Gastroesophageal sphincter (tissue), 4 donors: ENCODE measurements around the gene CECR2. TPM values are rescaled to one million over a fixed set of nuclear protein-coding genes. Genes with fewer than 3 reads are reported as not detected.

Experiments used
- ATAC-seq: fragments of 150-250 bp; one replicate; pipeline ENCODE4 v1.9.1; 2016; ENCODE audit warnings: mild to moderate bottlenecking, moderate library complexity
- H3K27ac ChIP-seq, 4 donors: fragments of 200-600 bp; sonication (generic) in 3 of 4; 1 replicate in 3 of 4; 2 replicates in 1 of 4; pipeline ENCODE4 v1.5.1; 2016 to 2019
- H3K27me3 ChIP-seq: fragments of 200-600 bp; sonication (generic); one replicate; pipeline ENCODE4 v1.5.1; 2019
- H3K36me3 ChIP-seq, 2 donors: fragments of 200-600 bp; sonication (generic); one replicate each; pipeline ENCODE4 v1.5.1; 2019; ENCODE audit warnings: control low read depth in 1 of 2
- H3K4me1 ChIP-seq, 3 donors: fragments of 200-600 bp; sonication (generic); 1 replicate in 2 of 3; 2 replicates in 1 of 3; pipeline ENCODE4 v1.5.1; 2016 to 2019; ENCODE audit warnings: control low read depth in 2 of 3
- H3K4me3 ChIP-seq, 2 donors: fragments of 200-600 bp; sonication (generic); one replicate each; pipeline ENCODE4 v1.5.1; 2019; ENCODE audit warnings: mild to moderate bottlenecking in 1 of 2, moderate library complexity in 1 of 2
- H3K9me3 ChIP-seq, 3 donors: fragments of 200-600 bp; sonication (generic); one replicate each; pipeline ENCODE4 v1.5.1; 2017 to 2019; ENCODE audit warnings: control low read depth in 2 of 3
- EP300 ChIP-seq: sonication (generic); formaldehyde crosslinking; IDR thresholded peaks from one replicate; pipeline ENCODE4 v1.6.1; 2017; ENCODE audit warnings: antibody characterized with exemption, mild to moderate bottlenecking
- POLR2A ChIP-seq, 2 donors: fragments of 450-650 bp; IDR thresholded peaks; one replicate each; pipeline ENCODE4 v1.6.1; 2017; ENCODE audit warnings: antibody characterized with exemption in 2 of 2, mild to moderate bottlenecking in 2 of 2, moderate library complexity in 1 of 2
- POLR2AphosphoS5 ChIP-seq: sonication (generic); formaldehyde crosslinking; IDR thresholded peaks from one replicate; pipeline ENCODE4 v1.6.1; 2017; ENCODE audit warnings: antibody characterized with exemption
- WGBS, 2 donors: methylation state at CpG; one replicate each; pipeline ENCODE4 v1.1.5; 2018; ENCODE audit warnings: low coverage in 1 of 2; 5-methylcytosine and 5-hydroxymethylcytosine counted together
- total RNA-seq, 4 donors: library from RNA; depleted of rRNA; stranded (reverse); fragments of >200 nt; gene quantifications; one replicate each; pipeline ENCODE4 v1.1.0, GENCODE V29; 2016
- TF ChIP-seq, protein P1 (sequence below), 4 experiments: fragments of 200-600 bp in 2 of 4; fragments of 450-650 bp in 2 of 4; sonication (generic) in 1 of 4; IDR thresholded peaks; one replicate each; pipeline ENCODE4 v1.5.1; 2017 to 2019; ENCODE audit warnings: antibody characterized with exemption in 4 of 4, mild to moderate bottlenecking in 2 of 4, moderate library complexity in 2 of 4

Gene CECR2
- total RNA-seq, 4 donors from 2014 or later, result 0.72 to 1.7 (median 1.2) TPM

- peak; percentile 84 for ATAC-seq
These were observed 61.2 kb downstream of the CECR2 start for GRCh38 chr22:17430412-17430811.

GRCh38 chr22:17431179-17431578 is 61.9 kb downstream of the CECR2 start:
- 40 to 75% methylated on average over 1 of the region's 1 CpG for WGBS, 2 donors

More at GRCh38 chr22:17430412-17430811, 61.2 kb downstream of the CECR2 start:
- Histone ChIP-seq H3K4me3 (no peak overlapping the region), H3K27ac (no peak overlapping the region), H3K4me1 (peaks cover 0 to 8% (median 0%) of the 10 kb centered on the region in 3 donors), H3K27me3 (no peaks in the 10 kb centered on the region), H3K9me3 (no peaks in the 10 kb centered on the region), H3K36me3 (no peaks in the 10 kb centered on the region)
- TF ChIP-seq EP300 (no peak), POLR2A (IDR thresholded peaks at IDR 0.05) (no peak), POLR2AphosphoS5 (no peak)
- TF ChIP-seq, protein P1, sequence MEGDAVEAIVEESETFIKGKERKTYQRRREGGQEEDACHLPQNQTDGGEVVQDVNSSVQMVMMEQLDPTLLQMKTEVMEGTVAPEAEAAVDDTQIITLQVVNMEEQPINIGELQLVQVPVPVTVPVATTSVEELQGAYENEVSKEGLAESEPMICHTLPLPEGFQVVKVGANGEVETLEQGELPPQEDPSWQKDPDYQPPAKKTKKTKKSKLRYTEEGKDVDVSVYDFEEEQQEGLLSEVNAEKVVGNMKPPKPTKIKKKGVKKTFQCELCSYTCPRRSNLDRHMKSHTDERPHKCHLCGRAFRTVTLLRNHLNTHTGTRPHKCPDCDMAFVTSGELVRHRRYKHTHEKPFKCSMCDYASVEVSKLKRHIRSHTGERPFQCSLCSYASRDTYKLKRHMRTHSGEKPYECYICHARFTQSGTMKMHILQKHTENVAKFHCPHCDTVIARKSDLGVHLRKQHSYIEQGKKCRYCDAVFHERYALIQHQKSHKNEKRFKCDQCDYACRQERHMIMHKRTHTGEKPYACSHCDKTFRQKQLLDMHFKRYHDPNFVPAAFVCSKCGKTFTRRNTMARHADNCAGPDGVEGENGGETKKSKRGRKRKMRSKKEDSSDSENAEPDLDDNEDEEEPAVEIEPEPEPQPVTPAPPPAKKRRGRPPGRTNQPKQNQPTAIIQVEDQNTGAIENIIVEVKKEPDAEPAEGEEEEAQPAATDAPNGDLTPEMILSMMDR (IDR thresholded peaks at IDR 0.05), result no peak

DNA sequence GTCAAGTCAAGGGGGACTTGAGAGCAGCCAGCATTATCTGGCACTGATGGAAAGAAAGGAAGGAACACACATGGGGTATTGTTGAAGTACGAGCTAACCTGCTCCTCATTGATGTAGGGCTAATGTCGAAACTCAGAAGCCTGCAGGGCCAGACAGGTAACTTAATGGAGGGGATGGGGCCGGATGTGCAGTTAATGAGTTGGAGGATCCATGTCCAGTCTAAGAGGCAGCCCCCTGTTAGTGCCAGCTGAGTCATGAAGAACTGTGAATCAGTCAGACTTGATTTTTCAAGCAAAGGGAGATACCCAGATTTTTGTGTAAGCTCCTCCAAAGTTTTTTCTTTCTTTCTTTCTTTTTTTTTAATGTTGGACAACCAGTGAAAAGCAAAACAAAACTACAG is 65.6 kb downstream of the CECR2 start:
- no peak overlapping the region for H3K4me3 ChIP-seq
- H3K27me3 ChIP-seq, result no peaks in the 10 kb centered on the region
- ATAC-seq, result no peak
- no peaks in the 10 kb centered on the region for H3K36me3 ChIP-seq
- H3K9me3 ChIP-seq, result no peaks in the 10 kb centered on the region
- TF ChIP-seq POLR2A (IDR thresholded peaks at IDR 0.05) (no peak), POLR2AphosphoS5 (no peak), EP300 (no peak)
- TF ChIP-seq, protein P1 (IDR thresholded peaks at IDR 0.05), result no peak
- WGBS, 2 donors, result 66 to 78% methylated on average over 2 to 3 of the region's 3 CpGs
- peaks cover 0 to 27% (median 0%) of the 10 kb centered on the region in 3 donors for H3K4me1 ChIP-seq
- no peak overlapping the region for H3K27ac ChIP-seq

More at GRCh38 chr22:17431179-17431578, 61.9 kb downstream of the CECR2 start:
- peaks cover 0 to 16% (median 0%) of the 10 kb centered on the region in 3 donors for H3K4me1 ChIP-seq
- H3K27me3 ChIP-seq, result no peaks in the 10 kb centered on the region
- H3K4me3 ChIP-seq, result no peak overlapping the region
- no peak overlapping the region for H3K27ac ChIP-seq
- no peaks in the 10 kb centered on the region for H3K36me3 ChIP-seq
- no peaks in the 10 kb centered on the region for H3K9me3 ChIP-seq
- ATAC-seq, result no peak
- no peak for TF ChIP-seq POLR2AphosphoS5
- TF ChIP-seq, protein P1 (IDR thresholded peaks at IDR 0.05), result no peak
- no peak for TF ChIP-seq POLR2A (IDR thresholded peaks at IDR 0.05)
- TF ChIP-seq EP300, result no peak

DNA sequence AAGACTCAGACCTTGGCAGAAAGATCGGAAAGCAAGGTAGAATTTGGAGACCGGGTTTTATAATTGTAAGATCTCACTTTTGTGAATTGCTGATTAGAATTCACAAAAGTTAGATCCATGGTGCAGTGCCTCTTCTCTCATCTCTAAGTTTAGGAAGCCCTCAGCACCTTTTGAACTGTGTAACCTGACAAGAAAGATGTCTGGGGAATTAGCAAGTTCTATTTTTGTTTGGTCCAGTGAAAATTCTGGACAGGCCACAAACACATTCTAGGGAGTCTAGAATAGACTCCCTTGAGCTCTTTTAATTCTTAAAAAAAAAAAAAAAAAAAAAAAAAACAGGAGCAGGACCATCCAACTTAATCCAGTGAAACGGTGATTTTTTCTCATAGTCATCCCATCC is 66.1 kb downstream of the CECR2 start:
- H3K9me3 ChIP-seq, result no peaks in the 10 kb centered on the region
- no peak overlapping the region for H3K4me3 ChIP-seq
- no peaks in the 10 kb centered on the region for H3K36me3 ChIP-seq
- peaks cover 0 to 22% (median 0%) of the 10 kb centered on the region in 3 donors for H3K4me1 ChIP-seq
- ATAC-seq, result no peak
- H3K27me3 ChIP-seq, result no peaks in the 10 kb centered on the region
- TF ChIP-seq EP300 (no peak), POLR2A (IDR thresholded peaks at IDR 0.05) (no peak)
- 77 to 91% methylated on average over 3 of the region's 3 CpGs for WGBS, 2 donors
- no peak overlapping the region for H3K27ac ChIP-seq

- WGBS, 2 donors, result 9 to 28% methylated on average over 2 to 5 of the region's 5 CpGs
- no peak for ATAC-seq
- H3K4me1 ChIP-seq, result peaks cover 0 to 21% (median 0%) of the 10 kb centered on the region in 3 donors
These were observed 67.2 kb downstream of the CECR2 start for GRCh38 chr22:17436382-17436980.

More at GRCh38 chr22:17436382-17436980, 67.2 kb downstream of the CECR2 start:
- H3K36me3 ChIP-seq, result no peaks in the 10 kb centered on the region
- no peaks in the 10 kb centered on the region for H3K27me3 ChIP-seq
- no peak overlapping the region for H3K4me3 ChIP-seq
- TF ChIP-seq EP300, result no peak
- no peak for TF ChIP-seq POLR2A (IDR thresholded peaks at IDR 0.05)
- TF ChIP-seq, protein P1 (IDR thresholded peaks at IDR 0.05), result no peak
- TF ChIP-seq POLR2AphosphoS5, result no peak
- H3K27ac ChIP-seq, result peak overlapping the region in 2 of 4 donors; percentile 22 to 53
- H3K9me3 ChIP-seq, result no peaks in the 10 kb centered on the region
